Body of pancreas (tissue), 4 donors: ENCODE data around the gene ADAMTS3. TPM values are rescaled to one million over a fixed set of nuclear protein-coding genes. Genes with fewer than 3 reads are reported as not detected.

Experiments used
- ATAC-seq: fragments of 150-250 bp; one replicate; pipeline ENCODE4 v1.9.1; 2016
- DNase-seq, 4 donors: peaks; one replicate each; pipeline ENCODE4 v3.0.0-alpha.2; 2019
- H3K27ac ChIP-seq, 4 donors: fragments of 200-600 bp; sonication (generic); 1 replicate in 3 of 4; 2 replicates in 1 of 4; pipeline versions ENCODE4 v1.5.1 to v1.6.1; 2016 to 2019; ENCODE audit warnings: mild to moderate bottlenecking in 1 of 4, mixed read lengths in 1 of 4, moderate library complexity in 1 of 4
- H3K27me3 ChIP-seq, 2 donors: fragments of 200-600 bp; sonication (generic); one replicate each; pipeline ENCODE4 v1.6.0; 2016; ENCODE audit warnings: mild to moderate bottlenecking in 1 of 2
- H3K36me3 ChIP-seq, 2 donors: fragments of 200-600 bp; sonication (generic); replicated peaks in 1 of 2; 2 replicates each; pipeline ENCODE4 v1.5.1; 2016; ENCODE audit warnings: low read depth in 2 of 2; ENCODE audit not compliant: insufficient read depth in 1 of 2
- H3K4me1 ChIP-seq: fragments of 200-600 bp; sonication (generic); one replicate; pipeline ENCODE4 v1.6.0; 2016
- H3K4me3 ChIP-seq, 2 donors: fragments of 200-600 bp; sonication (generic); 1 replicate in 1 of 2; 2 replicates in 1 of 2; pipeline ENCODE4 v1.5.1; 2016 to 2019
- H3K9me3 ChIP-seq, 3 donors: fragments of 200-600 bp; sonication (generic); 1 replicate in 2 of 3; 2 replicates in 1 of 3; pipeline ENCODE4 v1.5.1; 2016
- CTCF ChIP-seq, 7 experiments: fragments of 450-650 bp in 4 of 7; fragments of 200-600 bp in 3 of 7; sonication (generic) in 3 of 7; IDR thresholded peaks; one replicate each; pipeline ENCODE4 v1.5.1; 2016 to 2019; ENCODE audit warnings: antibody characterized with exemption in 7 of 7
- POLR2A ChIP-seq, 3 donors: fragments of 450-650 bp; IDR thresholded peaks; one replicate each; pipeline ENCODE4 v1.6.1; 2016; ENCODE audit warnings: antibody characterized with exemption in 3 of 3, mild to moderate bottlenecking in 2 of 3
- WGBS, 2 donors: methylation state at CpG; one replicate each; pipeline ENCODE4 v1.1.5; 2017; 5-methylcytosine and 5-hydroxymethylcytosine counted together
- intact Hi-C: fragments of 100-400 bp; cut with DNase I; formaldehyde crosslinking; loops from one replicate; pipeline ENCODE4 v1.15.1; 2023
- total RNA-seq, 2 donors: library from RNA; depleted of rRNA; stranded (reverse); fragments of >200 nt; gene quantifications; one replicate each; pipeline ENCODE4 v1.1.0, GENCODE V29; 2016

Gene ADAMTS3
- total RNA-seq, 2 donors from 2014 or later: 0.26 to 0.33 TPM

GRCh38 chr4:72376901-72377300, 192.1 kb downstream of the ADAMTS3 start:
- H3K9me3 ChIP-seq: no peaks in the 10 kb centered on the region
- TF ChIP-seq CTCF (IDR thresholded peaks at IDR 0.05): no peak
- TF ChIP-seq POLR2A (IDR thresholded peaks at IDR 0.05): no peak
- no peak for DNase-seq
- H3K4me1 ChIP-seq: no peaks in the 10 kb centered on the region
- no peak overlapping the region for H3K27ac ChIP-seq
- ATAC-seq: no peak
- intact Hi-C loops: no loop called here
- H3K36me3 ChIP-seq: no peaks in the 10 kb centered on the region
- no peak overlapping the region for H3K4me3 ChIP-seq
- no peaks in the 10 kb centered on the region for H3K27me3 ChIP-seq

GRCh38 chr4:72375073-72375736, 193.8 kb downstream of the ADAMTS3 start:
- TF ChIP-seq POLR2A (IDR thresholded peaks at IDR 0.05): no peak
- no peak for TF ChIP-seq CTCF (IDR thresholded peaks at IDR 0.05)
- no peaks in the 10 kb centered on the region for H3K9me3 ChIP-seq
- WGBS, 2 donors: 77% methylated on average over 4 of the region's 4 CpGs
- H3K4me3 ChIP-seq: no peak overlapping the region
- no peak for ATAC-seq
- H3K27me3 ChIP-seq: no peaks in the 10 kb centered on the region
- intact Hi-C loops: no loop called here
- H3K27ac ChIP-seq: no peak overlapping the region
- H3K4me1 ChIP-seq: no peaks in the 10 kb centered on the region
- no peak for DNase-seq
- H3K36me3 ChIP-seq: no peaks in the 10 kb centered on the region

DNA sequence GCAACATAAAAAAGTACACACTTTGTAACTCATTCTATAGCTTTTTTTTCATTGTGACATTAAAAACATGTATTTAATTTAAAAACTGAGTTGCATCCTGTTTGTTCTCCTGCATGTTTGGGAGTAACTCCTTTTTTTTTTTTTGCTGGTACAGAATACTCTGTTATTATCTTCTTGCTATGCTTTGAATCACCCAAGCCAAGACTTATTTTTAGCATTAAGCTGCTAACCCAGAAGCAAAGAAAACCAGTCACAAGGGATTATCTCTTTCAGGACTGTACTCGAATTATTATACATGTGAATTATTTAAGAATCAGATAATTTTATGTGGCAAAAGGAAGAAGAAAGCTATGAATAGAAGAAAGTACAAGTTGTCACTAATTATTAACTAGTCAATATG, 194.9 kb downstream of the ADAMTS3 start:
- H3K4me1 ChIP-seq: no peaks in the 10 kb centered on the region
- intact Hi-C loops: no loop called here
- ATAC-seq (no peak), DNase-seq (no peak)
- no peak overlapping the region for H3K4me3 ChIP-seq
- no peaks in the 10 kb centered on the region for H3K27me3 ChIP-seq
- 39 to 48% methylated on average over 1 of the region's 1 CpG for WGBS, 2 donors
- no peaks in the 10 kb centered on the region for H3K9me3 ChIP-seq
- no peak overlapping the region for H3K27ac ChIP-seq
- H3K36me3 ChIP-seq: no peaks in the 10 kb centered on the region
- no peak for TF ChIP-seq POLR2A (IDR thresholded peaks at IDR 0.05)

GRCh38 chr4:72366601-72367000, 202.4 kb downstream of the ADAMTS3 start:
- no peaks in the 10 kb centered on the region for H3K4me1 ChIP-seq
- no peaks in the 10 kb centered on the region for H3K27me3 ChIP-seq
- TF ChIP-seq POLR2A (IDR thresholded peaks at IDR 0.05) (no peak), CTCF (IDR thresholded peaks at IDR 0.05) (no peak)
- H3K9me3 ChIP-seq: no peaks in the 10 kb centered on the region
- DNase-seq (no peak), ATAC-seq (no peak)
- H3K27ac ChIP-seq: no peak overlapping the region
- intact Hi-C loops: no loop called here
- no peak overlapping the region for H3K4me3 ChIP-seq
- H3K36me3 ChIP-seq: no peaks in the 10 kb centered on the region

GRCh38 chr4:72365981-72366380, 203.0 kb downstream of the ADAMTS3 start:
- TF ChIP-seq POLR2A (IDR thresholded peaks at IDR 0.05) (no peak), CTCF (IDR thresholded peaks at IDR 0.05) (no peak)
- intact Hi-C loops: no loop called here
- 80 to 83% methylated on average over 4 of the region's 4 CpGs for WGBS, 2 donors
- Histone ChIP-seq H3K4me3 (no peak overlapping the region), H3K4me1 (no peaks in the 10 kb centered on the region), H3K9me3 (no peaks in the 10 kb centered on the region), H3K36me3 (no peaks in the 10 kb centered on the region), H3K27me3 (no peaks in the 10 kb centered on the region), H3K27ac (no peak overlapping the region)
- ATAC-seq (no peak), DNase-seq (no peak)
